Thyroid gland (tissue), 4 donors: ENCODE data around the gene MAP3K7CL.

ENCODE experiments used
- POLR2A ChIP-seq, 2 donors: fragments of 450-650 bp; IDR thresholded peaks; one replicate each; pipeline ENCODE4 v1.6.1; 2017; ENCODE audit warnings: antibody characterized with exemption in 2 of 2, mild to moderate bottlenecking in 2 of 2, moderate library complexity in 1 of 2
- TF ChIP-seq, protein P1 (sequence below), 6 experiments: fragments of 200-600 bp in 3 of 6; fragments of 450-650 bp in 3 of 6; sonication (generic) in 3 of 6; IDR thresholded peaks; one replicate each; pipeline ENCODE4 v1.5.1; 2016 to 2019; ENCODE audit warnings: antibody characterized with exemption in 6 of 6, mild to moderate bottlenecking in 2 of 6, inconsistent platforms in 1 of 6, moderate library complexity in 1 of 6

DNA sequence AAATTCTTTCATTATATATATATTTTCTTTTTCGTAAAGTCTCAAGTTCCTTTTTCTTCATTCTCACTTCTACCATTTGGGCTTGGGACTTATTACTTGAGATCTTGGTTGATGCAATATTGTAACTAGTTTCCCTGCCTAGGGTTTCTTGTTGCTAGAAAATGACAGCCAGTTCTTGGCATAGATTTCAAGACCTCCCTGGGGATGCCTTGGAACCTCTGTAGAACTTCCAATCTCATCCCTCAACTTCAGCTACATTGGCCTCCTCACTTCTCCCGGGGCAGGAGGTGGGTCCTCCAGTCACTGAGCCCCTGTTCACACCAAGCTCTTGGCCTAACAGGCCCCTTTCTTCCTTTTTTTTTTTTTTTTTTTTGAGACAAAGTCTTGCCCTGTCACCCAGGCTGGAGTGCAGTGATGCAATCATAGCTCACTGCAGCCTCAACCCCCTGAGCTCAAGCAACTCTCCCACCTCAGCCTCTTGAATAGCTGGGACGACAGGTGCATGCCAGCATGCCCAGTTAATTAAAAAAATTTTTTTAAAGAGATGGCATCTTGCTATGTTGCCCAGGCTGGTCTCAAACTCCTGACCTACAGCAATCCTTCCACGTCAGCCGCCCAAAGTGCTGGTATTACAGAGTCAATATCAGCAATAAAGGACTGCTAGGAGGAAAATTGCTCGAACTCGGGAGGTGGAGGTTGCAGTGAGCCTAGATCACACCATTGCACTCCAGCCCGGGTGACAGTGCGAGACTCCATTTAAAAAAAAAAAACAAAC is 33.1 kb downstream of the MAP3K7CL start:
- TF ChIP-seq, protein P1, sequence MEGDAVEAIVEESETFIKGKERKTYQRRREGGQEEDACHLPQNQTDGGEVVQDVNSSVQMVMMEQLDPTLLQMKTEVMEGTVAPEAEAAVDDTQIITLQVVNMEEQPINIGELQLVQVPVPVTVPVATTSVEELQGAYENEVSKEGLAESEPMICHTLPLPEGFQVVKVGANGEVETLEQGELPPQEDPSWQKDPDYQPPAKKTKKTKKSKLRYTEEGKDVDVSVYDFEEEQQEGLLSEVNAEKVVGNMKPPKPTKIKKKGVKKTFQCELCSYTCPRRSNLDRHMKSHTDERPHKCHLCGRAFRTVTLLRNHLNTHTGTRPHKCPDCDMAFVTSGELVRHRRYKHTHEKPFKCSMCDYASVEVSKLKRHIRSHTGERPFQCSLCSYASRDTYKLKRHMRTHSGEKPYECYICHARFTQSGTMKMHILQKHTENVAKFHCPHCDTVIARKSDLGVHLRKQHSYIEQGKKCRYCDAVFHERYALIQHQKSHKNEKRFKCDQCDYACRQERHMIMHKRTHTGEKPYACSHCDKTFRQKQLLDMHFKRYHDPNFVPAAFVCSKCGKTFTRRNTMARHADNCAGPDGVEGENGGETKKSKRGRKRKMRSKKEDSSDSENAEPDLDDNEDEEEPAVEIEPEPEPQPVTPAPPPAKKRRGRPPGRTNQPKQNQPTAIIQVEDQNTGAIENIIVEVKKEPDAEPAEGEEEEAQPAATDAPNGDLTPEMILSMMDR (IDR thresholded peaks at IDR 0.05) = no peak
- TF ChIP-seq POLR2A (IDR thresholded peaks at IDR 0.05) = no peak
